Muscle layer of duodenum (tissue), 2 donors: ENCODE measurements around the gene NUB1.

ENCODE experiments used
- H3K27ac ChIP-seq: one replicate; pipeline ENCODE4 v1.7.0; 2013; ENCODE audit warnings: mild to moderate bottlenecking, low read length
- H3K27me3 ChIP-seq: one replicate; pipeline ENCODE4 v1.7.0; 2013; ENCODE audit warnings: low read depth, mild to moderate bottlenecking, control low read depth, low read length
- H3K36me3 ChIP-seq, 2 donors: one replicate each; pipeline ENCODE4 v1.7.0; 2013; ENCODE audit warnings: low read length in 2 of 2, control low read depth in 1 of 2, mild to moderate bottlenecking in 1 of 2; ENCODE audit not compliant: insufficient read depth in 2 of 2, control insufficient read depth in 1 of 2
- H3K4me1 ChIP-seq, 2 donors: one replicate each; pipeline ENCODE4 v1.7.0; 2013; ENCODE audit warnings: low read length in 2 of 2, mild to moderate bottlenecking in 2 of 2, control low read depth in 1 of 2, moderate library complexity in 1 of 2; ENCODE audit not compliant: insufficient read depth in 2 of 2, control insufficient read depth in 1 of 2
- H3K4me3 ChIP-seq, 2 donors: one replicate each; pipeline ENCODE4 v1.7.0; 2013; ENCODE audit warnings: low read length in 2 of 2, low read depth in 1 of 2, mild to moderate bottlenecking in 1 of 2
- H3K9me3 ChIP-seq, 2 donors: one replicate each; pipeline ENCODE4 v1.7.0; 2013; ENCODE audit warnings: low read length in 2 of 2, control low read depth in 1 of 2, mild to moderate bottlenecking in 1 of 2; ENCODE audit not compliant: control insufficient read depth in 1 of 2
- donor health status: healthy.

Gene NUB1

DNA sequence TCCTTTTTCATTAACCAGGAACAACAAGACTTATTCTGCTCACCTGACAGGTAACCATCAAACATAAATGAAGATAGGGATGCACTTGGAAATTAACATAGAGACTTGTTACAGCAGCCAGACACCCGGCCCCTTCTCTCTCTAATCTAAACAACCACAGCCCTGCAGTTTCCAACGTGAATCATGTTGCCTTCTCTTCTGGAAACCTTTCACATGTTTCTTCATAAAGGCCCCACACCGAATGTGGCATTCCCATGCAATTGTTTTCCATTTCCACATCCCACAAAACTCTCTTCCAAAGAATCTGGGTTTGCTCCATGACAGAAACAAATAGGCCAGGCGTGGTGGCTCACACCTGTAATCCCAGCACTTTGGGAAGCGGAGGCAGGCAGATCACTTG is 83.2 kb downstream of the NUB1 start:
- H3K4me1 ChIP-seq = peaks cover 0 to 7% of the 10 kb centered on the region in 2 donors
- no peaks in the 10 kb centered on the region for H3K27me3 ChIP-seq
- no peak overlapping the region for H3K4me3 ChIP-seq
- H3K9me3 ChIP-seq = peaks cover 0 to 9% of the 10 kb centered on the region in 2 donors
- no peaks in the 10 kb centered on the region for H3K36me3 ChIP-seq
- H3K27ac ChIP-seq = no peak overlapping the region

DNA sequence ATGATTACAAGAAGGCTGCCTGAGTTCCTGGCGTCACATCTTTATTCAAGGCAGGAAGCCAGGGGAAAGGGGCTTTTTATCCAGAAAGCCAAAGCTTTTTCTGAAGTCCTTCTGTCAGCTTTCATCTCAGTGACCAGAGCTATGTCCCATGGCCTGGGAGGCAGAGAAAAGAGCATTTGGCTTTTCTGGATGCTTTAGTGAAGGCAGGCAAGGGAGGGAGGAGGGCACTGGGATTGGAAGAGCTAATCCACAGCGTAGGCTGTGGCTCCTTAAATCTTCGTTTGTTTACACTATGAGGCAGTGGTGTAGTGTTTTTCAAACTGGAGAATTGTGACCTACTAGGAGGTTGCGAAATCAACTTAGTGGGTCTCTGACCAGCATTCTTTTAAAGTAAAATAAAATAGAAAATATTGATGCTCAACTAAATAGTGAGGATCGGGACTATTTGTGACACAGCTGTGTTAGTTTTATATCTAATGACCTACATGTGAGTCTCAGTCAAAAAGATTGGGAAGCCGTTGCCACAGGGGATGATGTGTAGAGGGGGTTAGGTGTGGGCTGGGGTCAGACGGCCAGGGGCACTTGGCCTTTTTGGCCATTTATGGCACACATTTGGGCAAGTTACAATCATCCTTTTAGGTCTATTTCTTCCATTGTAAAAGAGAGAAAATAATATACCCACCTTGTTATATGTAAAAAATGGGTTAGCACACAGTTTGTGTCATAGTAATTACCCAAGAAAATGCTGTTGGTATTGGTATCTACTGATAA is 84.2 kb downstream of the NUB1 start:
- Histone ChIP-seq H3K27ac (peak overlapping the region; percentile 70), H3K9me3 (peaks cover 0 to 3% of the 10 kb centered on the region in 2 donors), H3K27me3 (no peaks in the 10 kb centered on the region), H3K4me3 (no peak overlapping the region), H3K4me1 (peaks cover 0 to 7% of the 10 kb centered on the region in 2 donors), H3K36me3 (no peaks in the 10 kb centered on the region)

DNA sequence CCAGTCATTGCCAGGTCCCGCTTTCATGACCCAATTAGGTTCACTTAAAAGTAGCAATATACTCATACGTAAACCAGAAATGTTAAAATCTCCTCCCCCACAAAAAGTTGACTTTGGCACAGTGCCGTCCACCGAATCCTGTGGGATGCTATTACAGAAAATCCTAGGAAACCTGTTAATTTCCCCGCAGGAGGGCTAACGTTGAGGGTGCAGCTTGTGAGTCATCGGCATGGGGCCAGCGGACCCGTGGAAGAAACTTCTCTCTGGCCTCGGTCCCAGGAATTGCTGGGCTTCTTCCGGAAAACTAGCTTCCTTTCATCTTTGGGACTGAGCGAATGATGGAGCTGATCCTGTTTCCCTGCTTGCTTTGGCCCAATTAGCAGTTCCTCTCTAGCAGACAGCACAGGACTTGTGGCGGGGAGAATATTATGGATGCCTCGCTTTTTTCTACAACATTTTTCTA is 84.9 kb downstream of the NUB1 start:
- no peak overlapping the region for H3K4me3 ChIP-seq
- H3K36me3 ChIP-seq = no peaks in the 10 kb centered on the region
- H3K9me3 ChIP-seq = peaks cover 0 to 3% of the 10 kb centered on the region in 2 donors
- H3K27ac ChIP-seq = peak overlapping the region; percentile 70
- no peaks in the 10 kb centered on the region for H3K27me3 ChIP-seq
- peaks cover 0 to 7% of the 10 kb centered on the region in 2 donors for H3K4me1 ChIP-seq

DNA sequence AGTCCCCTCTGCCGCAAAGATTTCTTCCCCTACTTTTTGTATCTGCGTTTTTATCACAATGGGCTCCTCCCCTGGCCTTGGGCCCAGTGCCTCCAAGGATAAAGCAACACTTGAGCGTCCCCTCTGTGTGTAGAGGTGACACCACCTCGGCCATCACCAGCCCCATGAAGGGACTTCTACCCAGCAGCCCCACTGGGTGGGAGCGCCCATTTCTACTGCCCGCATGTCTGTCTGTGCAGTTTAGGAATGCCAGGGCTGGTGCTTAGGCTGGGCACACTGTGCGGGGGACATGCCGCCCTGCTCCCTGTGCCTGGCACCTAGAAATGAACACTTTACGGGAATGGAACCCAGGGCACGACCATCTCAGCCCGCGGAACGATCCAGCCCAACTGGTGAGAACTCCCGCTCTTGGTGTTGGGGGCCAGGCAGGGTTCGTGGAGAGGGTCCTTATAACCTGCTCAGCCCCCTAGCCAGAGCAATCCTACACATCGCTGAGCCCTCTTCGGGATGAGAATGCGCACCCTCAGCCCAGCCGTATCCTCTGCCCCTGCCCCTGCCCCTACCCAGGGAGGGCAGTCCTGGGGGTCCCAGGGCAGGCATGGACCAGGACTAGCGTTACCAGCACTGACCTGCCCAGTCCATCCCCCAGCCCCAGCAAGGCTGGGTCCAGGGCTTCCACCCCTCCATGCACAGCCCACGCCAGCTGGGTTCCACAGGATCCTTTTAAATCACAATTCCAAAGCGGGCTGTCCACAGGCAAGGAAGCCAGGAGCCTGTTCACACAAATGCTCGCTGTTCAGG is 85.5 kb downstream of the NUB1 start:
- Histone ChIP-seq H3K27ac (no peak overlapping the region), H3K9me3 (no peaks in the 10 kb centered on the region), H3K36me3 (no peaks in the 10 kb centered on the region), H3K27me3 (no peaks in the 10 kb centered on the region), H3K4me3 (no peak overlapping the region), H3K4me1 (peaks cover 0 to 7% of the 10 kb centered on the region in 2 donors)

DNA sequence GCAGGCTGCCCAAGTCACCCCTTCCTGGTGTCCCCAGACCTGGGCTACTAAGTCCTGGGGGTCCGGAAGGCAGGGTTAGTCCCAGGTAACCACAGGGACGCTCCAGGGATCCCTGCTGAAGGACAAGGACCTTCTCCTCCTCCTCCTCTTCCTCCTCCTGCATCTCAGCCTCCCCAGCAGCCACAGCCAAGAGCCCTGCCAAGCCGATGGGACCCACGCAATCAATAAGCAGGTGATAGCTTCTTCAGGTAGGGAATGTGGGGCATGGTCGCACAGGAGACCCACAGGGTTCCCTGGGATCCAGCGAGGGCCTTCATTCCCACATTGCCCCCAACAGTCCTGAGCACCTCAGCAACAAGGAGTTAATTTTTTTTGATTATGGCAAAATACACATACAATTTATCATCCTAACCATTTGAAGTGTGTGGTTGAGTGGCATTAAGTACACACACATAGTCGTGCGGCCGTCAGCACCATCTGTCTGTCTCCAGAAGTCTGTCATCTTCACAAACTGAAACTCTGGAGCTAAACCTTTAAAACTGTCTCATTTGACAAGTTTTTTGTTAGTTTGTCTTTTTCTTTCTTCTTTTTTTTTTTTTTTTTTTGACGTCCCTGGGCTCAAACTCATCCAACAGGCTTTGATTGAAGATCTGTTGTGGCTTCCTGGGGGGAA is 86.2 kb downstream of the NUB1 start:
- H3K4me1 ChIP-seq = peaks cover 0 to 7% of the 10 kb centered on the region in 2 donors
- no peak overlapping the region for H3K27ac ChIP-seq

More for the DNA sequence above, 86.2 kb downstream of the NUB1 start:
- H3K9me3 ChIP-seq = no peaks in the 10 kb centered on the region
- no peaks in the 10 kb centered on the region for H3K27me3 ChIP-seq
- no peak overlapping the region for H3K4me3 ChIP-seq
- H3K36me3 ChIP-seq = no peaks in the 10 kb centered on the region
